Measurements from ENCODE around the gene LAMP2.

The LAMP2 gene

DNA sequence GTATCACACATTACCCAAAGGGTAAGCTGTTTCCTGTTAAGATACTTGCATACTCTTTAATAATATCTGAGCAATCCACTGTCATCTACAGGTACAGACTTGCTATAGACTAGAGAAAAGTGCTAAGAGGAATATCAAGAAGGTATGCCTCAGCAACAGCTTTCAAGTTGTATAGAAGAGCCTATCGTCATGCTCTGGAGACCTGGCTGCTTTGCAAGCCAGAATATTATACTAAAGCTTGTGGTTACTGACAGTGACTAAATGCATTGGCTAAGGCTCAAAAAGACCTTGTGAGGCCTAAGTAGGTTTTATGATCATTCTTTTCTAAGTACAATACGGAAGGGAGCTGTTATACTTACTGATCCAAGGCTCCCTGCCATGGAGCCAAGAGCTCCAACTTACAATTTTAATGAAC lies 11.3 kb downstream of the LAMP2 start:
- no peak for DNase-seq (ENCODE audit: low read depth in 2 of 2, low spot score in 1 of 2)

DNA sequence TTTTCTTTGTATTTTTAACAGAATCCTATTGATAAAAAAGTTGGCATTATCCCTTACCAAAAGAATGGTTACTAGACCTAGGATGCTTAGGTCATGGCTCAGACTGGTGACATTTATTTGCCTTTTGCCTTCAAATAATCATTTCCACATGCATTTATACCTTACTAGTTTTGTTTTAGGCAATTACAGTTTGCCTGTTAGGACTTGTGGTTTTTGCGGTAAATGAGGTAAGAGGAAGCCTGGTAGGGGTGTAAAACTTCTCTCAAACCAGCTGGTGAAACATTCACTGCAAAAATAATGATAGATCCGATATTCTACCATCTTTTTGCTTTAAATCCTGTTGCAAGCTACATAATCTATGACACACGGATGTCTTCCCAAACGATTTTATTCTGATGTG lies 12.1 kb downstream of the LAMP2 start:
- DNase-seq (ENCODE audit: low read depth in 2 of 2, low spot score in 1 of 2): no peak

DNA sequence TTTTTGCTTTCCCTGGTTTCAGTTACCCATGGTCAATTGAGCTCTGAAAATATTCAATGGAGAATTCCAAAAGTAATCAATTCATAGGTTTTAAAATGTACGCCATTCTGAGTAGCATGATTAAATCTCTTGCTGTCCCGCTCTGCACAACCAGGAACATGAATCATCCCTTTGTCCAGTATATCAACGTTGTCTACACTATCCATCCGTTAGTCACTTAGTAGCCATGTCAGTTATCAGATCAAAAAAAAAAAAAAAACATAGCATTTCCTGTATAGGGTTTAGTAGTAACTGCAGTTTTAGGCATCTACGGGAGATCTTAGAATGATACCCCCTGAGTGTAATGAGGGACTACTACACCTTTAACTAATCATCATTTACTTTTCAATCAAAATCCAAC lies 15.1 kb downstream of the LAMP2 start:
- DNase-seq (ENCODE audit: low read depth in 2 of 2, low spot score in 1 of 2): no peak

DNA sequence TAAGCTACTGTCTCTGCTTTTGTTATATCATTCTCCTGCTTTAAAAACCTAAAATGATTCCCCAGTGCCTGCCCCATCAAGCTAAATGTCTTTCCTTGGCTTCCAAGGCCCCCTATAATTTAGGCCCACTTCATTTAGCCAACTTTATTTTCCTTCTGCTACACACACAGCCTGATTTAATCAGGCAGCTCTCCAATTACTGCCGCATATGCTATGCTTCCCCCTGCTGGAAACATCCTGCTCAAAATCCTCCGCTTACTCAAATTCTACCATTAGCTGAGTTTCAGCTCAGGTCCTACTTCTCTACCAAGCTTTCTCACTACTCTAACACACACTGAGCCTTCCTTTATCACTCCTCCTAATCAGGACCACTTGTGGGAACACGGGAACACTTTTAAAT lies 17.0 kb downstream of the LAMP2 start:
- no peak for DNase-seq (ENCODE audit: low read depth in 2 of 2, low spot score in 1 of 2)

DNA sequence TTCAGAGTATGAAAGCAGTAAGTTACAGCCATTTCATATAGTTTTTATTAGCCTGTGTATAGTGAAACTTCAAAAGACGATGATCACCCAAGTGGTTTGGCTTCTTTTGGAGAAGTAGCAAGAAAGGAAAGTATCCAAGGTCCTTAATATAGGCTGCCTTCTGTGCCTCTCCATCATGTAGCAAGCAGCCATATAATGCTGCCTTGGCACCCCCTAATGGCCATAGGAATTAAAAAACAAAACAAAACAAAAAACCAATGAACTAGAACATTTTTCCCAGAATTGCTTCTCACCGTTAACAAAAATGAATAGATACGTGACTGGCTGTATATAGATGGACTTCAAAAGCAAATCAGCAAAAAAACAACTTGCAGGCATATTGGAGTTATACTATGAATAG lies 18.9 kb downstream of the LAMP2 start:
- no peak for DNase-seq (ENCODE audit: low read depth in 2 of 2, low spot score in 1 of 2)

DNA sequence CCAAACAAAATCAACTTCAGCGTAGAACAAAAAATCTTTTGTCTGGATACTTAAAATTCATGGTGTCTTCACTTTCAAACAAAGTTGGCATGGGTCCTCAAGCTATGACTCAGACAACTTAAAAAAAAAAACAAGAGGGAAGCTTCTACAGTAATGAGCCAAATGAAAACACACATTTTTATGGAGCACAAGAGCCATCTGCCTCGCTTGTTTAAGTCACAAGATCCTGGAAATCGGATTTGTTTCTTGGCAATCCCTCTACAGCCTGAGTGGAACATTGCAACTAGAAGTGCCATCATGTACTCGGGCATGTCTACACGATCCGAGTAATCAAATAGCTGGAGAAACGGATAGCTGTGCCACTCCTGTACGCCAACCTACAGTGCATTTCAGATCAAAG lies 22.6 kb downstream of the LAMP2 start:
- no peak for DNase-seq (ENCODE audit: low read depth in 2 of 2, low spot score in 1 of 2)

DNA sequence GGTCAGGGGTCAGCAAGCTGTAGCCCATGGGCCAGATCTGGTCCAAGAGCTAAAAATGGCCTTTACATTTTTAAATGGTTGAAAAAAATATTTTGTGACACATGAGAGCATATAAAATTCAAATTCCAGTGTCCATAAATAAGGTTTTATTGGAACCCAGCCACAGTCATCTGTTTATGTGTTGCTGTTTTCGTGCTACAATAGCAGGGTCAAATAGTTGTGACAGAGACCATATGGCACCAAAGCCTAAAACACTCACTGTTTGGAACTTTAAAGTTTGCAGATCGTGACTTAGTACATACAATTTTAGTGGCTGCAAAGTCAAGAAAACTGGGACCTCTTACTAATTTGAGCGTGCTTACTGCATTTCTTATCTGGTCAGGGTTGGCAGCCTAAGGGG lies 29.2 kb downstream of the LAMP2 start:
- DNase-seq (ENCODE audit: low read depth in 2 of 2, low spot score in 1 of 2): no peak

GRCh38 chrX:120429776-120430540 lies 39.1 kb downstream of the LAMP2 start:
- DNase-seq (ENCODE audit: low read depth in 2 of 2, low spot score in 1 of 2): no peak

GRCh38 chrX:120428309-120428708 lies 40.8 kb downstream of the LAMP2 start:
- no peak for DNase-seq (ENCODE audit: low read depth in 2 of 2, low spot score in 1 of 2)

DNA sequence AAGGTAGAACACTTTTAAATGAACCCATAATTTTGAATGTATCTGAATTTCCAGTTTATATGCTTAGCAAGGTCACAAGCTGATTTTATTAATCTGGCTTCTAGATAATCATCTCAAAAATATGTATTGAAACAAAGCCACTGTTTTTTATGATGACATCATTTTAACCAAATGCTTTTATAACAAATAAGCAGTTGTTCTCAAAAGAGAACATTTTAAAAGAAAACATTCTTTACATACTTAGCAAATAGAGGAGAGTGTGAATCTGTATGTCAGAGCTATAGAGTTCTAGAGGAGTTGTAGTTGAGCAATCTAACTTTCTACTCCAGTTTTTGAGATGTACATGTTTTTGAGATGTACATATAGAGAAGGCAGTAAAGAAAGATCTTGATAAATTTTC lies 42.5 kb downstream of the LAMP2 start:
- no peak for DNase-seq (ENCODE audit: low read depth in 2 of 2, low spot score in 1 of 2)

- DNase-seq (ENCODE audit: low read depth in 2 of 2, low spot score in 1 of 2): no peak
These were observed 49.6 kb downstream of the LAMP2 start for GRCh38 chrX:120419463-120419862.

DNA sequence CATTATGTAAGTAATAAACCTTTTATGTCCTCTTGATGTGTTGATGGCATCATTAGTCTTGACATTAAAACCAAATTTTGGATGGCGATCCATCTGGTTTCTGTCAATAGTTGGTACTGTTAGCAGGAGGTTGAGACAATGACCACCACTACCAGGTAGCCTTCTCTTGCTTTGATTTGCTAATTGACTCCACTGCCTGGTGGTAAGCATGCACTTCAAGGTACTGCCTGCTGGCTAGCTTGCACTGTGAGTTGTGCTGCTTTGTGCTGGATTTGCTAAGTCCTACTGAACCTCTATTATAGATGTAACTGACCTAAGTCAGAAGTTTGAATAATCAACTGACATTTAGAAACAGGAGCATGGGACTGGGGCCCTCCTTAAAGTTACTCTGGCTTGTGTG lies 60.9 kb downstream of the LAMP2 start:
- no peak for DNase-seq (ENCODE audit: low read depth in 2 of 2, low spot score in 1 of 2)

DNA sequence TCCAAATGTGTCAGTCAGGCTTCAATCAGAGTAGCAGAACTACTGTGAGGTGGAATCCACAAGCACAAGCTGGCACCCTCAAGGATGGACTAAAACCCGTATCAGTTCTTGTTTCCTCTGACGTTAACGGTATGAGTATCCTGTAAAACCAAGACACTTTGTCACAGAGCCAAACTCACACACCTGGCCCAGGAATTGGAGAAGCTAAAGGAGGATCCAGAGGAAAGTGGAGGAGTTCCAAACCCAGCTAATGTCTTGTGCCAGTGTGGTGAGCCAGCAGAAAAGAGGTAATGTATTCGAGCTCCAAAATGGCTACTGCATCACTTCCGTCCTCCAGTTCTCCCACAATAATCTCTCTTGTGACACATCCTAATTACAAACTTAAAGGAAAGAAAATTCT lies 62.5 kb downstream of the LAMP2 start:
- DNase-seq (ENCODE audit: low read depth in 2 of 2, low spot score in 1 of 2): no peak

DNA sequence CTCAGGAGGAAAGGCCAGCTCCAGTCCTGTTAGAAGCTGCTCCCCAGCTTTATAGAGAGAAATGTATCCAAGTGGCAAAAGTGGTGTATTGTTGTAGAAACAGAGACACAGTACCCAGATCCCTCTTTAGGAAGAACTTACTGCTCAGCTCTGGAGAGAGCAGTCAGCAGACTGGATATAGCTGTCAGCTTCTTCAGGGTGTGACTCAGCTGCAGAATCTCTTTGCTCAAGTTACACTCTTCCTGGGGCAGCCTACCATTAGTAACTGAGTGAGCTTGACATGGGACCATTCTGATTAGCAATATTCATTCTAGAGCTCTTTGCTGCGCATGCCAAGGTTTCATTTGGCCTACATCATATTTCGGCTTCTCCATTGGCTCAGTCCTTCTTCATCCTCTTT lies 66.7 kb downstream of the LAMP2 start:
- DNase-seq (ENCODE audit: low read depth in 2 of 2, low spot score in 1 of 2): no peak

GRCh38 chrX:120401301-120401700 lies 67.8 kb downstream of the LAMP2 start:
- no peak for DNase-seq (ENCODE audit: low read depth in 2 of 2, low spot score in 1 of 2)

DNA sequence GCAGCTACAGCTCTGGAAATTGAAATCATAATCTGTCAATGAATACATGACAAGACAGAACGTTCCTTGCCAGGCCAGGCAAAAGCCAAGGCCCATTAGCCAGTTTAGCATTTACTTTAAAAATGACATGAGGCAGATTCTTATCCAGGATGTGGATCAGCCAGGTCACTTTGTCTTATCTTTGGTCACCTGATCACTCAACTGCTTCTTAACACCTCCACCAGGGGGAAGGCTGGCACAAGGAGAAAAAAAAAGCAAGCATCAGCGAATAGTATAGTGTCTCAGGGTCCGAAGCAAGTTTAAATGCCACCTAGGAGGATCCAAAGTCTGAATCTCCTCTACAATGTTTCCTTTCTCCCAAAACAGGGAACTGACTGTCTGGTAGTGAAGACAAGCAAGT lies 88.4 kb downstream of the LAMP2 start:
- no peak for DNase-seq (ENCODE audit: low read depth in 2 of 2, low spot score in 1 of 2)

DNA sequence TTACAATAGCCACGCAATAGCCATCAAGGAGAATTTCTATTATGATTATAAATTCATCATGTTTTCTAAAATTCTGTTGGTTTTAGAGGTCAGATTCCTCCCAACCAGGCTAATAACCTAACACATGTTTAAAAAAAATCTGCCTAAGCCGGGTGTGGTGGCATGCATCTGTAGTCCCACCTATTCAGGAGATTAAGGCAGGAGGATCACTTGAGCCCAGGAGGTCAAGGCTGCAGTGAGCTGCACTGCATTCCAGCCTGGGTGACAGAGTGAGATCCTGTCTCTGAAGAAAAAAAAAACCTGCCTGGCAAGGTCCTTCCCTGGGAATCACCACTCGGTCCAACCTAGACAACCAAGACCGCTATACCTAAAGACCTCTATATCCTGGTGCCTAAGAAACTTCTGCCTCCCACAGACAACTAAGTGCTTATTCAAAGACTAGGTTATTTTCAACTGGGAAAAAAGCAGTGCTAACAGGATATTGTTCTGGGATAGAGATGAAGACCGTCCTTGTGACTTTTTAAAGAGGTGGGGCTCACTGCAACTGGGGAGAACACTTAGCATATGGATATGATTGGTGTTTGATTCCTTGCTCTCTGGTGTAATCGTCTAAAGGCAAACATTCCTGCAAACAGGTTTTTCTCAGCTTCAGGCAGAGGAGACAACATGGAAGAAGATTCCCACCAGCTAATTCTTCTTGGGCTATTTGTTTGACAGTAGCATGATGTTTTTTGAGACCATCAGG lies 89.0 kb downstream of the LAMP2 start:
- DNase-seq (ENCODE audit: low read depth in 2 of 2, low spot score in 1 of 2): no peak

GRCh38 chrX:120378570-120378969 lies 90.5 kb downstream of the LAMP2 start:
- DNase-seq (ENCODE audit: low read depth in 2 of 2, low spot score in 1 of 2): no peak
